SK-N-SH treated with all-trans-retinoic acid at 6 μM for 48 hours (cell line): ENCODE results near the gene FCHO2.

Experiments
- ARNTL ChIP-seq: fragments of 450-650 bp; formaldehyde crosslinking; IDR thresholded peaks from 2 replicates; pipeline ENCODE4 v1.5.0; 2020; ENCODE audit warnings: low read depth, mild to moderate bottlenecking, moderate library complexity, borderline replicate concordance
- GLIS3 ChIP-seq: fragments of 250-450 bp; sonication (Bioruptor Pico); IDR thresholded peaks from 2 replicates; pipeline ENCODE4 v1.5.0; 2020; ENCODE audit warnings: mild to moderate bottlenecking, moderate library complexity
- ISL1 ChIP-seq: fragments of 250-450 bp; sonication (Bioruptor Pico); IDR thresholded peaks from 2 replicates; pipeline ENCODE4 v2.1.2; 2022; ENCODE audit warnings: mild to moderate bottlenecking, moderate library complexity
- PATZ1 ChIP-seq: fragments of 250-450 bp; sonication (Bioruptor Pico); IDR thresholded peaks from 2 replicates; pipeline ENCODE4 v1.8.0; 2020; ENCODE audit warnings: mild to moderate bottlenecking, moderate library complexity, borderline replicate concordance
- PPARA ChIP-seq: fragments of 250-450 bp; sonication (Bioruptor Pico); IDR thresholded peaks from 2 replicates; pipeline ENCODE4 v1.5.0; 2020; ENCODE audit warnings: mild to moderate bottlenecking, borderline replicate concordance
- TOX ChIP-seq: fragments of 250-450 bp; sonication (Bioruptor Pico); IDR thresholded peaks from 2 replicates; pipeline ENCODE4 v1.8.0; 2021; ENCODE audit warnings: mild to moderate bottlenecking, moderate library complexity, borderline replicate concordance
- TSHZ2 ChIP-seq: fragments of 250-450 bp; sonication (Bioruptor Pico); IDR thresholded peaks from 2 replicates; pipeline ENCODE4 v1.5.0; 2020; ENCODE audit warnings: mild to moderate bottlenecking, moderate library complexity
- ZFP3 ChIP-seq: fragments of 250-450 bp; sonication (Bioruptor Pico); IDR thresholded peaks from 2 replicates; pipeline ENCODE4 v1.5.0; 2020; ENCODE audit warnings: mild to moderate bottlenecking, moderate library complexity
- ZFP30 ChIP-seq: fragments of 450-650 bp; formaldehyde crosslinking; IDR thresholded peaks from 2 replicates; pipeline ENCODE4 v1.5.0; 2022; ENCODE audit warnings: mild to moderate bottlenecking, moderate library complexity
- ZNF70 ChIP-seq: fragments of 450-650 bp; formaldehyde crosslinking; IDR thresholded peaks from 2 replicates; pipeline ENCODE4 v1.5.0; 2020; ENCODE audit warnings: mild to moderate bottlenecking, moderate library complexity

- no peak for TF ChIP-seq PATZ1
- TF ChIP-seq ARNTL (CRISPR knock-in tag), result no peak
- no peak for TF ChIP-seq ISL1 (CRISPR knock-in tag)
- no peak for TF ChIP-seq ZFP3 (CRISPR knock-in tag)
- TF ChIP-seq GLIS3, result no peak
- no peak for TF ChIP-seq ZNF70
- TF ChIP-seq ZFP30 (CRISPR knock-in tag), result no peak
- no peak for TF ChIP-seq PPARA (CRISPR knock-in tag)
- no peak for TF ChIP-seq TSHZ2 (CRISPR knock-in tag)
- no peak for TF ChIP-seq TOX (CRISPR knock-in tag)
These were observed 18.3 kb upstream of the FCHO2 start for GRCh38 chr5:72937517-72938061.
